Esophagus muscularis mucosa (tissue), 4 donors: ENCODE measurements around the gene GUCA2A. TPM values are rescaled to one million over a fixed set of nuclear protein-coding genes. Genes with fewer than 3 reads are reported as not detected.
"Not testable (repeated sequence)": the region's sequence is repeated elsewhere in the genome, so short reads cannot be mapped to it uniquely, and the experiment has no call there.

Experiments used
- DNase-seq: peaks from one replicate; pipeline ENCODE4 v3.0.0-alpha.2; 2017; ENCODE audit errors: extremely low spot score
- H3K27ac ChIP-seq, 4 donors: fragments of 200-600 bp; sonication (generic); replicated peaks in 1 of 4; 1 replicate in 3 of 4; 2 replicates in 1 of 4; pipeline ENCODE4 v1.5.1; 2016 to 2019; ENCODE audit warnings: mild to moderate bottlenecking in 1 of 4
- H3K27me3 ChIP-seq, 4 donors: fragments of 200-600 bp; sonication (generic); one replicate each; pipeline versions ENCODE4 v1.5.1 to v1.6.0; 2016 to 2019
- H3K36me3 ChIP-seq, 4 donors: fragments of 200-600 bp; sonication (generic); one replicate each; pipeline ENCODE4 v1.5.1; 2016 to 2019
- H3K4me1 ChIP-seq, 4 donors: fragments of 200-600 bp; sonication (generic); one replicate each; pipeline ENCODE4 v1.5.1; 2016 to 2019
- H3K4me3 ChIP-seq, 4 donors: fragments of 200-600 bp; sonication (generic); 1 replicate in 2 of 4; 2 replicates in 2 of 4; pipeline ENCODE4 v1.5.1; 2016 to 2019; ENCODE audit warnings: mild to moderate bottlenecking in 4 of 4, moderate library complexity in 1 of 4
- H3K9me3 ChIP-seq, 4 donors: fragments of 200-600 bp; sonication (generic); 1 replicate in 3 of 4; 2 replicates in 1 of 4; pipeline ENCODE4 v1.5.1; 2016 to 2019
- EP300 ChIP-seq: sonication (generic); formaldehyde crosslinking; IDR thresholded peaks from one replicate; pipeline ENCODE4 v1.6.1; 2017; ENCODE audit warnings: antibody characterized with exemption
- POLR2A ChIP-seq: fragments of 450-650 bp; IDR thresholded peaks from one replicate; pipeline ENCODE4 v1.6.1; 2017; ENCODE audit warnings: antibody characterized with exemption, moderate library complexity, mild to moderate bottlenecking, low read depth
- POLR2AphosphoS5 ChIP-seq, 2 donors: sonication (generic); formaldehyde crosslinking; IDR thresholded peaks; one replicate each; pipeline ENCODE4 v1.6.1; 2017; ENCODE audit warnings: antibody characterized with exemption in 2 of 2
- whole genome bisulfite sequencing: methylation state at CpG from one replicate; pipeline ENCODE4 v1.1.5; 2018; 5-methylcytosine and 5-hydroxymethylcytosine counted together
- intact Hi-C: fragments of 100-400 bp; cut with DNase I; formaldehyde crosslinking; loops from one replicate; pipeline ENCODE4 v1.15.1; 2023
- total RNA-seq, 4 donors: library from RNA; depleted of rRNA; stranded (reverse); fragments of >200 nt; gene quantifications; one replicate each; pipeline versions ENCODE4 v1.1.0 to v1.2.1, GENCODE V29; 2016
- TF ChIP-seq, protein P1 (sequence below), 3 experiments: fragments of 200-600 bp in 2 of 3; fragments of 450-650 bp in 1 of 3; sonication (generic) in 2 of 3; IDR thresholded peaks; one replicate each; pipeline ENCODE4 v1.5.1; 2017 to 2019; ENCODE audit warnings: antibody characterized with exemption in 3 of 3, mild to moderate bottlenecking in 2 of 3, moderate library complexity in 1 of 3

GUCA2A gene, protein sequence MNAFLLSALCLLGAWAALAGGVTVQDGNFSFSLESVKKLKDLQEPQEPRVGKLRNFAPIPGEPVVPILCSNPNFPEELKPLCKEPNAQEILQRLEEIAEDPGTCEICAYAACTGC
- total RNA-seq = not detected

GRCh38 chr1:42164551-42165420 lies at the start of gene GUCA2A:
TSS of gene GUCA2A (minus strand) at chr1:42164745. CDS start at chr1:42164712, 33 bp downstream.
- no peak for DNase-seq
- TF ChIP-seq POLR2AphosphoS5 (IDR thresholded peaks at IDR 0.05) = no peak
- TF ChIP-seq, protein P1, sequence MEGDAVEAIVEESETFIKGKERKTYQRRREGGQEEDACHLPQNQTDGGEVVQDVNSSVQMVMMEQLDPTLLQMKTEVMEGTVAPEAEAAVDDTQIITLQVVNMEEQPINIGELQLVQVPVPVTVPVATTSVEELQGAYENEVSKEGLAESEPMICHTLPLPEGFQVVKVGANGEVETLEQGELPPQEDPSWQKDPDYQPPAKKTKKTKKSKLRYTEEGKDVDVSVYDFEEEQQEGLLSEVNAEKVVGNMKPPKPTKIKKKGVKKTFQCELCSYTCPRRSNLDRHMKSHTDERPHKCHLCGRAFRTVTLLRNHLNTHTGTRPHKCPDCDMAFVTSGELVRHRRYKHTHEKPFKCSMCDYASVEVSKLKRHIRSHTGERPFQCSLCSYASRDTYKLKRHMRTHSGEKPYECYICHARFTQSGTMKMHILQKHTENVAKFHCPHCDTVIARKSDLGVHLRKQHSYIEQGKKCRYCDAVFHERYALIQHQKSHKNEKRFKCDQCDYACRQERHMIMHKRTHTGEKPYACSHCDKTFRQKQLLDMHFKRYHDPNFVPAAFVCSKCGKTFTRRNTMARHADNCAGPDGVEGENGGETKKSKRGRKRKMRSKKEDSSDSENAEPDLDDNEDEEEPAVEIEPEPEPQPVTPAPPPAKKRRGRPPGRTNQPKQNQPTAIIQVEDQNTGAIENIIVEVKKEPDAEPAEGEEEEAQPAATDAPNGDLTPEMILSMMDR (IDR thresholded peaks at IDR 0.05) = no peak
- no peak for TF ChIP-seq POLR2A
- no peak for TF ChIP-seq EP300
- H3K27ac ChIP-seq = no peak within 1 kb of the TSS
- 83% methylated on average over 21 of the region's 24 CpGs for WGBS
- peaks cover 9 to 16% (median 11%) of the 10 kb centered on the region in 4 donors for H3K4me1 ChIP-seq
- H3K4me3 ChIP-seq = no peak within 1 kb of the TSS
- peaks cover 0 to 13% (median 8%) of the 10 kb centered on the region in 4 donors for H3K9me3 ChIP-seq
- intact Hi-C loops = no loop called here
- H3K36me3 ChIP-seq = no peaks in the 10 kb centered on the region
- peaks cover 0 to 45% (median 0%) of the 10 kb centered on the region in 4 donors for H3K27me3 ChIP-seq

DNA sequence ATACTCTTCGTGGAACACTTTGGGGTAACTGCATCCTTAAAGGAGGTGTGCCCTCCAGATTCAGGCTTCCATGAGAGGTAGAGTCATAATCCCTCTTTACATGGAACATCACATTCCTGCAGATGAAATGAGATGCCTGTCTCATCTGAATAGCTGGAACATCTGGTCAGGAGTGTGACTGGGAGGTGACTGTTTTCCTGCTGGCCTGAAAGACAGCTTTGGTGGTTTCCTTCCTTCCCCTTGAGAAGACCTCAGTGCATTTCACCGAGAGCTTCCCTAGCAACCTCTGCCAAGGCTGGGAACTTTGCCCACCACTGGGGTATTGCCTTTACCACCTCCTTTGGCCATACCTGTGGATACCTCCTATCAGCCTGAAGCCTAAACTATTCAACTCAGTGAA lies 46.7 kb upstream of the GUCA2A start:
- H3K4me3 ChIP-seq = no peak overlapping the region
- TF ChIP-seq EP300 = no peak
- TF ChIP-seq POLR2A = no peak
- TF ChIP-seq, protein P1 (IDR thresholded peaks at IDR 0.05) = no peak
- no peak for TF ChIP-seq POLR2AphosphoS5 (IDR thresholded peaks at IDR 0.05)
- H3K27ac ChIP-seq = no peak overlapping the region
- no peaks in the 10 kb centered on the region for H3K36me3 ChIP-seq
- DNase-seq = no peak
- H3K27me3 ChIP-seq = no peaks in the 10 kb centered on the region
- WGBS = 68% methylated on average over 2 of the region's 2 CpGs
- intact Hi-C loops = no loop called here
- peaks cover 15 to 22% (median 18%) of the 10 kb centered on the region in 4 donors for H3K4me1 ChIP-seq
- H3K9me3 ChIP-seq = no peaks in the 10 kb centered on the region

DNA sequence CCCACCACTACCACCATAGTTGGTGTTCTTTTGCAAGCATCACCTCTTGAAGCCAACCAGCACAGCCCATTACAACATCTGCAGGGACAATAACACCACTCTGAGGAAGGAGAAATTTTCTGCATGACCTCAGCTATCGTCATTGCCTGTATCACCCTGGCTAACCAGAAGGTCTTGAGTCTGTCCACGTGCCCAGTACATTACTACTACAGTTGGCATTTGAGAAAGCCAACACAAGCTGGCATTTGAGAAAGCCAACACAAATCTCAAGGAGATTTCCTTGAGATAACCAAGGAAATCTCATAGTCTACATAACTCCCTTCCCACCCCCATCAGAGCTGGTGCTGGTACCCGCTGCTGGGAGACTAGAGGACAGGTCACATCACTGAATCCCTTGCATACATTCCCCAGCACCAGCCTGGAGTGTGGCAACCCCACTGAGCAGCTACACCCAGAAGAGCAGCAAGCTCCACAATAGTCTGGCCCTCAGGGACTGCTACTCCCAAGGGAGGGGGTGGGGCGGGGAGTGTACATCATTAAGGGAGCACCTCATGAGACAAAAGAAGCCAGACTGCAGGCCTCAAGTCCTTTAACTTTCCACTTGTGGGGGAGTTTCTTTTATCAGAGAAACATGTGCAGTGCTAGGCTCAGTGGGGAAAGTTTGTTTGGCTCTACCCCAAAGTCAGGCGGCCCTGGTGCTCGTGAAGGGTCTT lies 46.0 kb upstream of the GUCA2A start:
- Histone ChIP-seq H3K4me3 (no peak overlapping the region), H3K9me3 (no peaks in the 10 kb centered on the region), H3K4me1 (peaks cover 15 to 22% (median 18%) of the 10 kb centered on the region in 4 donors), H3K36me3 (no peaks in the 10 kb centered on the region), H3K27me3 (no peaks in the 10 kb centered on the region), H3K27ac (no peak overlapping the region)
- intact Hi-C loops = no loop called here
- DNase-seq = no peak
- 95% methylated on average over 5 of the region's 6 CpGs for WGBS
- TF ChIP-seq, protein P1 (IDR thresholded peaks at IDR 0.05) = no peak
- TF ChIP-seq EP300 (no peak), POLR2A (no peak), POLR2AphosphoS5 (IDR thresholded peaks at IDR 0.05) (no peak)

GRCh38 chr1:42209526-42210251 lies 45.1 kb upstream of the GUCA2A start:
- Histone ChIP-seq H3K27me3 (no peaks in the 10 kb centered on the region), H3K27ac (no peak overlapping the region), H3K36me3 (peaks cover 0 to under 1% (median 0%) of the 10 kb centered on the region in 4 donors), H3K9me3 (no peaks in the 10 kb centered on the region), H3K4me1 (peaks cover 9 to 21% (median 15%) of the 10 kb centered on the region in 4 donors), H3K4me3 (no peak overlapping the region)
- intact Hi-C loops = no loop called here
- DNase-seq = no peak
- WGBS = 85% methylated on average over 4 of the region's 6 CpGs
- TF ChIP-seq, protein P1 (IDR thresholded peaks at IDR 0.05) = no peak
- TF ChIP-seq POLR2A = no peak
- no peak for TF ChIP-seq POLR2AphosphoS5 (IDR thresholded peaks at IDR 0.05)
- no peak for TF ChIP-seq EP300

GRCh38 chr1:42206930-42207329 lies 42.4 kb upstream of the GUCA2A start:
- Histone ChIP-seq H3K36me3 (peaks cover 0 to 20% (median 5%) of the 10 kb centered on the region in 4 donors), H3K4me1 (peaks cover 0 to 21% (median 6%) of the 10 kb centered on the region in 4 donors)
- intact Hi-C loops, H3K27ac ChIP-seq, H3K9me3 ChIP-seq, H3K4me3 ChIP-seq, H3K27me3 ChIP-seq, DNase-seq: not testable (repeated sequence)
- WGBS = 95% methylated on average over 2 of the region's 2 CpGs
